A549 treated with CORT108297 at 1 μM for 4 hours (cell line): ENCODE results near the gene TAS2R60. TPM values are rescaled to one million over a fixed set of nuclear protein-coding genes. Genes with fewer than 3 reads are reported as not detected.

Experiments
- total RNA-seq: library from RNA; stranded (reverse); fragments of 200-300 nt; extraction: Qiagen RNA extraction; gene quantifications from 5 replicates; pipeline ENCODE4 v1.2.3, GENCODE V29; 2022

Gene TAS2R60
- total RNA-seq = not detected in 5 replicates

DNA sequence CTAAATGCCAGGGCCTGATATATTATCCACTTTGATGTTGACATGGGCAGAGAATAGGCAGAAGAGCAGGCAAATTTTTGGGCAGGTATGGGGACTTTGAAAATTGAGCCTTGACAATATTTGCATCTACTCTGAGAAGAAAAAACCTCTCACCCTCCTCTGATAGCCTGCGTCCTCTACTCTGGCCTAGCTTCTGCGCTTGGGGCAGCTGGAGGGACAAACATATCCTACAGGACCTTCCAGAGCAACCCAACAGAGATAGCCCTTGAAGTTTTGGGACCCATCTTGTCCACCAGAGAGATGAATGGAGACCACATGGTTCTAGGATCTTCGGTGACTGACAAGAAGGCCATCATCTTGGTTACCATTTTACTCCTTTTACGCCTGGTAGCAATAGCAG lies at the start of gene TAS2R60:
Gene TAS2R60 (plus strand): TSS at position 301 of the 400 bp plus-strand sequence. CDS start 0 bp downstream, at position 301.

GRCh38 chr7:143408686-143409561 lies 34.3 kb upstream of the TAS2R60 start, which contains the start of gene EPHA1:
Gene EPHA1, minus strand, starts transcription at chr7:143408856. Its CDS starts 51 bp downstream, at chr7:143408805.

GRCh38 chr7:143477501-143478150 lies 34.4 kb downstream of the TAS2R60 start, which contains the start of gene TAS2R41:
Gene TAS2R41, plus strand, starts transcription at chr7:143477873. Its CDS starts 0 bp downstream, at chr7:143477873.

Other genes starting within 250 kb of the TAS2R60 start
- not detected in 5 replicates for gene TAS2R40, start 221.4 kb upstream of the TAS2R60 start, total RNA-seq
- gene GSTK1, start 180.0 kb upstream of the TAS2R60 start, total RNA-seq = 111 to 124 TPM (median 121 TPM) in 5 replicates
- 0.75 to 1.4 TPM (median 1.2 TPM) in 5 replicates for gene TMEM139, start 158.5 kb upstream of the TAS2R60 start, total RNA-seq
- gene CASP2, start 155.1 kb upstream of the TAS2R60 start, total RNA-seq = 18.2 to 20.9 TPM (median 19.2 TPM) in 5 replicates
- 0.02 to 0.08 TPM (median 0.07 TPM) in 4 of 5 replicates, not detected in the other for gene CLCN1, start 127.3 kb upstream of the TAS2R60 start, total RNA-seq
- gene FAM131B, start 80.7 kb upstream of the TAS2R60 start, total RNA-seq = 0.34 to 0.53 TPM (median 0.49 TPM) in 5 replicates
- 158 to 195 TPM (median 189 TPM) in 5 replicates for gene ZYX, start 62.1 kb upstream of the TAS2R60 start, total RNA-seq
- 0.12 TPM in 1 of 5 replicates, not detected in the others for gene EPHA1, start 34.6 kb upstream of the TAS2R60 start, total RNA-seq
- not detected in 5 replicates for gene TAS2R41, start 34.4 kb downstream of the TAS2R60 start, total RNA-seq
- not detected in 5 replicates for gene CTAGE15, start 128.3 kb downstream of the TAS2R60 start, total RNA-seq
- 0.29 to 0.53 TPM (median 0.35 TPM) in 5 replicates for gene TCAF2, start 177.5 kb downstream of the TAS2R60 start, total RNA-seq